ENCODE results near the gene ASIC4. TPM values are rescaled to one million over a fixed set of nuclear protein-coding genes. Genes with fewer than 3 reads are reported as not detected.

Gene ASIC4
- total and polyA plus RNA-seq, 2 of the 4 experiments (the other 2 are of a cell fraction): 0.10 TPM; not detected in 1

DNA sequence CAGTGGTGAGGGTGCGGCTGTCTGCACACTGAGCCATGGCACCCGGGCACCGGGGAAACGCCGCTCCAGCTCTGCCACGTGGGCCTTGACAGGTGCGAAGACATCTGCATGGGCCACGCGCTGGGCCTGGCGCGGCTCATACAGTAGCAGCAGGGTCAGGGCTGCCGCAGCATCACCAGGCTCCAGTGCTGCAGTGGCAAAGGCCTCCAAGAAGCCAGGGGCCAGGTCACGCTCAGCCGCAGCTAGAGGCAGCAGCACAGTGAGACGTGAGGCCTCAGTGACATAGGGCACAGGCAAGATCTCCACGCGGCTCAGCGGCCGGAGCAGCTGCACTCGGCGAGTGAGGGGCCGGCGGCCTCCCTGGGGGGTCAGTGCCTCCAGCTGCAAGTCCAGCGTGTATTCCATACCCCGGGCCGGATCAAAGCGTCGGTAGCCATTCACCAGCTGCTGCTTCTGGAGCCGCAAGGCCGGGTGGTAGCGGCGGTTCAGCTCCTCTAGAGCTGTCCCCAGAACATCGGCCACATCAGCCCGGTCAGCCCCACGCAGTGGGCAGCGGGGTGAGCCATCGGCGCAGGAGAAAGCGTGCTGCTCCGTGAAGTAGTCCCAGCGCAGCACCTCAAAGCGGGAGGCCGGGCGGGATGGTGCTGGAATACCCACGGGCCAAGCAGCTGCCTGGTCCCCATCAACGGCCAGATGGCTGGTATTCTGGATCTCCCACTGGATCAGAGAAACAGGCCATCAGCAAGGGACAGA is 25.8 kb downstream of the ASIC4 start:
- Histone ChIP-seq H3K9me3 (ENCODE audit: control insufficient read depth, insufficient read depth, low read length) (no peaks in the 10 kb centered on the region), H3K56ac (ENCODE audit: extremely low read depth, insufficient read depth, low read length) (no peak overlapping the region), H3K4ac (ENCODE audit: low read depth, low read length) (no peak overlapping the region), H3K27me3 (ENCODE audit: control insufficient read depth, insufficient read depth, low read length) (no peaks in the 10 kb centered on the region), H3K27ac (ENCODE audit: insufficient read depth, low read length) (no peak overlapping the region), H3K36me3 (ENCODE audit: control insufficient read depth, insufficient read depth, low read length) (peaks cover 26% of the 10 kb centered on the region), H4K20me1 (ENCODE audit: insufficient read depth, low read length) (peaks cover 28% of the 10 kb centered on the region), H2BK20ac (ENCODE audit: low read depth, low read length) (no peak overlapping the region), H2AK5ac (ENCODE audit: low read depth, low read length) (no peak overlapping the region), H2AK9ac (replicated peaks; ENCODE audit: low read depth, low read length, poor library complexity) (no peak overlapping the region), H2BK5ac (ENCODE audit: low read depth, low read length, poor library complexity, severe bottlenecking) (no peak overlapping the region), H3K14ac (replicated peaks; ENCODE audit: low read depth, low read length) (no peak overlapping the region), H3K9ac (ENCODE audit: low read depth, low read length) (no peak overlapping the region), H3K79me1 (ENCODE audit: low read depth in 1 of 2, low read length in 2 of 2) (peaks cover 6 to 38% of the 10 kb centered on the region in 2 experiments; a peak in 3 of 4 replicates), H2BK120ac (ENCODE audit: low read depth, low read length) (no peak overlapping the region), H3K4me2 (ENCODE audit: low read depth, low read length) (no peak overlapping the region), H3K18ac (ENCODE audit: low read depth, low read length) (no peak overlapping the region), H3K23ac (ENCODE audit: low read depth, low read length) (no peak overlapping the region), H3K4me1 (ENCODE audit: control insufficient read depth, insufficient read depth, low read length) (peaks cover 24% of the 10 kb centered on the region), H4K5ac (ENCODE audit: low read depth, low read length) (no peak overlapping the region), H4K8ac (ENCODE audit: low read depth in 2 of 2, low read length in 2 of 2) (no peak overlapping the region), H3K9me1 (ENCODE audit: insufficient read depth, low read length) (peaks cover 2% of the 10 kb centered on the region; the same call in 1 of the 2 replicates), H4K91ac (ENCODE audit: insufficient read depth, low read depth, low read length) (no peak overlapping the region), H2AFZ (replicated peaks; ENCODE audit: low read length, poor library complexity) (peak overlapping the region; percentile 3), H3K4me3 (ENCODE audit: insufficient read depth, low read depth, low read length) (no peak overlapping the region), H2BK15ac (ENCODE audit: low read depth, low read length) (no peak overlapping the region)
- dilution Hi-C loops (cut with HindIII; ENCODE audit: low sequenced_read_pairs, unreplicated experiment): no loop called here
- WGBS, 2 experiments (ENCODE audit: extremely low coverage in 2 of 2, insufficient read length in 1 of 2): 91% methylated on average over 40 of the region's 46 CpGs; no CpG with 5 or more reads in 1 of the 2 experiments
- intact Hi-C loops (cut with micrococcal nuclease): no loop called here
- CTCF ChIA-PET: interaction anchor here (1.4 kb wide), 1 partner anchor 10 kb away, joined by 5 read pairs; no protein-coding TSS in a partner anchor
- no TSS peak for BruUV-seq (replicated peaks)
- in situ Hi-C loops (cut with MboI; ENCODE audit: low sequenced_read_pairs): no loop called here
- DNase-seq (no peak), ATAC-seq (ENCODE audit: low read depth) (no peak)
- POLR2A ChIA-PET (ENCODE audit: unreplicated experiment): no interaction called here
- TF ChIP-seq, protein P1, sequence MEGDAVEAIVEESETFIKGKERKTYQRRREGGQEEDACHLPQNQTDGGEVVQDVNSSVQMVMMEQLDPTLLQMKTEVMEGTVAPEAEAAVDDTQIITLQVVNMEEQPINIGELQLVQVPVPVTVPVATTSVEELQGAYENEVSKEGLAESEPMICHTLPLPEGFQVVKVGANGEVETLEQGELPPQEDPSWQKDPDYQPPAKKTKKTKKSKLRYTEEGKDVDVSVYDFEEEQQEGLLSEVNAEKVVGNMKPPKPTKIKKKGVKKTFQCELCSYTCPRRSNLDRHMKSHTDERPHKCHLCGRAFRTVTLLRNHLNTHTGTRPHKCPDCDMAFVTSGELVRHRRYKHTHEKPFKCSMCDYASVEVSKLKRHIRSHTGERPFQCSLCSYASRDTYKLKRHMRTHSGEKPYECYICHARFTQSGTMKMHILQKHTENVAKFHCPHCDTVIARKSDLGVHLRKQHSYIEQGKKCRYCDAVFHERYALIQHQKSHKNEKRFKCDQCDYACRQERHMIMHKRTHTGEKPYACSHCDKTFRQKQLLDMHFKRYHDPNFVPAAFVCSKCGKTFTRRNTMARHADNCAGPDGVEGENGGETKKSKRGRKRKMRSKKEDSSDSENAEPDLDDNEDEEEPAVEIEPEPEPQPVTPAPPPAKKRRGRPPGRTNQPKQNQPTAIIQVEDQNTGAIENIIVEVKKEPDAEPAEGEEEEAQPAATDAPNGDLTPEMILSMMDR (conservative IDR thresholded peaks at IDR 0.05; ENCODE audit: low read depth, low read length): no peak
- TF ChIP-seq POLR2A (IDR thresholded peaks at IDR 0.05; ENCODE audit: low read depth, low read length): no peak
- no peak for TF ChIP-seq MAZ (IDR thresholded peaks at IDR 0.05; ENCODE audit: borderline replicate concordance, low read depth, low read length)
- no peak for TF ChIP-seq MAFK (IDR thresholded peaks at IDR 0.05; ENCODE audit: low read depth, low read length)
- TF ChIP-seq RCOR1 (IDR thresholded peaks at IDR 0.05; ENCODE audit: insufficient replicate concordance, low read length): no peak
- TF ChIP-seq FOS (IDR thresholded peaks at IDR 0.05; ENCODE audit: low read depth, low read length): no peak
- no peak for TF ChIP-seq CHD1 (IDR thresholded peaks at IDR 0.05; ENCODE audit: low read depth, low read length)
- TF ChIP-seq, protein P2, sequence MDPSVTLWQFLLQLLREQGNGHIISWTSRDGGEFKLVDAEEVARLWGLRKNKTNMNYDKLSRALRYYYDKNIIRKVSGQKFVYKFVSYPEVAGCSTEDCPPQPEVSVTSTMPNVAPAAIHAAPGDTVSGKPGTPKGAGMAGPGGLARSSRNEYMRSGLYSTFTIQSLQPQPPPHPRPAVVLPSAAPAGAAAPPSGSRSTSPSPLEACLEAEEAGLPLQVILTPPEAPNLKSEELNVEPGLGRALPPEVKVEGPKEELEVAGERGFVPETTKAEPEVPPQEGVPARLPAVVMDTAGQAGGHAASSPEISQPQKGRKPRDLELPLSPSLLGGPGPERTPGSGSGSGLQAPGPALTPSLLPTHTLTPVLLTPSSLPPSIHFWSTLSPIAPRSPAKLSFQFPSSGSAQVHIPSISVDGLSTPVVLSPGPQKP (IDR thresholded peaks at IDR 0.05; ENCODE audit: borderline replicate concordance, low read depth, low read length): no peak
- TF ChIP-seq NFE2L2 (IDR thresholded peaks at IDR 0.05; ENCODE audit: low read depth, low read length): no peak
- TF ChIP-seq, protein P3, sequence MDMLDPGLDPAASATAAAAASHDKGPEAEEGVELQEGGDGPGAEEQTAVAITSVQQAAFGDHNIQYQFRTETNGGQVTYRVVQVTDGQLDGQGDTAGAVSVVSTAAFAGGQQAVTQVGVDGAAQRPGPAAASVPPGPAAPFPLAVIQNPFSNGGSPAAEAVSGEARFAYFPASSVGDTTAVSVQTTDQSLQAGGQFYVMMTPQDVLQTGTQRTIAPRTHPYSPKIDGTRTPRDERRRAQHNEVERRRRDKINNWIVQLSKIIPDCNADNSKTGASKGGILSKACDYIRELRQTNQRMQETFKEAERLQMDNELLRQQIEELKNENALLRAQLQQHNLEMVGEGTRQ (IDR thresholded peaks at IDR 0.05; ENCODE audit: low read depth, low read length): no peak
- no peak for TF ChIP-seq BHLHE40 (IDR thresholded peaks at IDR 0.05; ENCODE audit: low read depth, low read length)
- TF ChIP-seq CEBPB (IDR thresholded peaks at IDR 0.05; ENCODE audit: low read depth, low read length): no peak
- no peak for TF ChIP-seq RFX5 (IDR thresholded peaks at IDR 0.05; ENCODE audit: low read depth, low read length)
- TF ChIP-seq MXI1 (IDR thresholded peaks at IDR 0.05; ENCODE audit: borderline replicate concordance, low read depth, low read length): no peak
- no peak for TF ChIP-seq SMC3 (IDR thresholded peaks at IDR 0.05; ENCODE audit: low read depth, low read length)
